HepG2 (cell line): Measurements from ENCODE around the gene UCKL1. TPM values are rescaled to one million over a fixed set of nuclear protein-coding genes. Genes with fewer than 3 reads are reported as not detected.

Experiments
- DNMT3B ChIP-seq: conservative IDR thresholded peaks from 2 replicates; pipeline ENCODE4 v1.6.1; 2016; ENCODE audit warnings: missing biosample characterization, control low read depth
- FOXP1 ChIP-seq, 2 experiments: fragments of 450-650 bp in 1 of 2; IDR thresholded peaks; 2 replicates each; pipeline ENCODE4 v1.6.1; 2017 to 2018; ENCODE audit warnings: antibody characterized with exemption in 1 of 2
- GABPA ChIP-seq, 2 experiments: IDR thresholded peaks; 2 replicates each; pipeline ENCODE4 v1.6.1; 2011 to 2016; ENCODE audit warnings: low read depth in 2 of 2, low read length in 1 of 2, missing biosample characterization in 1 of 2, missing genetic modification characterization in 1 of 2
- HOXA7 ChIP-seq: sonication (generic); formaldehyde crosslinking; IDR thresholded peaks from 2 replicates; pipeline ENCODE4 v1.8.1; 2022; ENCODE audit warnings: mild to moderate bottlenecking, missing genetic modification reagents, moderate library complexity
- IRF2 ChIP-seq: IDR thresholded peaks from 2 replicates; pipeline ENCODE4 v1.6.1; 2018; ENCODE audit warnings: missing genetic modification reagents, missing compliant biosample characterization
- JDP2 ChIP-seq: sonication (generic); formaldehyde crosslinking; IDR thresholded peaks from 2 replicates; pipeline ENCODE4 v1.8.1; 2022; ENCODE audit warnings: missing genetic modification reagents, borderline replicate concordance
- MED8 ChIP-seq: sonication (generic); formaldehyde crosslinking; IDR thresholded peaks from 2 replicates; pipeline ENCODE4 v1.8.1; 2023; ENCODE audit warnings: mild to moderate bottlenecking, missing genetic modification reagents; ENCODE audit not compliant: insufficient replicate concordance
- TGIF2 ChIP-seq: IDR thresholded peaks from 2 replicates; pipeline ENCODE4 v1.6.1; 2016; ENCODE audit warnings: control low read depth, missing compliant biosample characterization
- ZFP36 ChIP-seq: fragments of 150-350 bp; IDR thresholded peaks from 2 replicates; pipeline ENCODE4 v1.6.1; 2018; ENCODE audit warnings: borderline replicate concordance, low read length, low read depth; ENCODE audit not compliant: partially characterized antibody
- ZNF10 ChIP-seq: sonication (generic); formaldehyde crosslinking; IDR thresholded peaks from 2 replicates; pipeline ENCODE4 v1.4.0; 2020; ENCODE audit warnings: mild to moderate bottlenecking, low read depth, missing genetic modification reagents, borderline replicate concordance
- ZNF225 ChIP-seq: sonication (generic); formaldehyde crosslinking; IDR thresholded peaks from 2 replicates; pipeline ENCODE4 v1.4.0; 2020; ENCODE audit warnings: mild to moderate bottlenecking, missing genetic modification reagents
- ZNF256 ChIP-seq: sonication (generic); formaldehyde crosslinking; conservative IDR thresholded peaks from 2 replicates; pipeline ENCODE4 v1.4.0; 2020; ENCODE audit warnings: missing genetic modification reagents
- ZNF296 ChIP-seq: sonication (generic); formaldehyde crosslinking; conservative IDR thresholded peaks from 2 replicates; pipeline ENCODE4 v1.5.0; 2020; ENCODE audit warnings: mild to moderate bottlenecking, missing genetic modification reagents
- ZNF354B ChIP-seq: sonication (generic); formaldehyde crosslinking; IDR thresholded peaks from 2 replicates; pipeline ENCODE4 v1.8.0; 2022; ENCODE audit warnings: mild to moderate bottlenecking, missing genetic modification reagents
- ZNF431 ChIP-seq: sonication (generic); formaldehyde crosslinking; IDR thresholded peaks from 2 replicates; pipeline ENCODE4 v1.9.0; 2022; ENCODE audit warnings: missing genetic modification reagents, low read depth, mild to moderate bottlenecking, borderline replicate concordance
- ZNF547 ChIP-seq: sonication (generic); formaldehyde crosslinking; IDR thresholded peaks from 2 replicates; pipeline ENCODE4 v1.5.1; 2020; ENCODE audit warnings: mild to moderate bottlenecking, missing genetic modification reagents
- ZSCAN29 ChIP-seq: sonication (generic); formaldehyde crosslinking; conservative IDR thresholded peaks from 2 replicates; pipeline ENCODE4 v1.4.0; 2020; ENCODE audit warnings: mild to moderate bottlenecking, missing genetic modification reagents
- polyA plus RNA-seq, 8 experiments: library from polyadenylated mRNA; depleted of rRNA in 3 of 8; stranded (reverse) in 7 of 8; unstranded in 1 of 8; fragments of >200 nt; fragmentation: Illumina TruSeq in 4 of 8; extraction: Trizol in 4 of 8; gene quantifications; 2 replicates each; pipeline versions ENCODE4 v1.2.1 to v1.2.3, GENCODE V29; 2011 to 2016; ENCODE audit warnings: low read depth in 4 of 8, missing spikeins in 1 of 8, mixed read lengths in 1 of 8; ENCODE audit not compliant: insufficient read depth in 1 of 8
- total RNA-seq, 5 experiments: library from RNA; depleted of rRNA; stranded (reverse); fragments of >200 nt; fragmentation: Illumina TruSeq; extraction: Trizol; gene quantifications; 2 replicates each; pipeline ENCODE4 v1.2.3, GENCODE V29; 2016; ENCODE audit warnings: low read depth in 1 of 5
- TF ChIP-seq, protein P1 (sequence below): sonication (generic); formaldehyde crosslinking; IDR thresholded peaks from 2 replicates; pipeline ENCODE4 v1.9.0; 2021; ENCODE audit warnings: missing genetic modification reagents, borderline replicate concordance
- TF ChIP-seq, protein P2 (sequence below): sonication (generic); formaldehyde crosslinking; IDR thresholded peaks from 2 replicates; pipeline ENCODE4 v1.4.0; 2020; ENCODE audit warnings: missing genetic modification reagents
- TF ChIP-seq, protein P3 (sequence below): sonication (generic); formaldehyde crosslinking; IDR thresholded peaks from 2 replicates; pipeline ENCODE4 v1.4.0; 2020; ENCODE audit warnings: missing genetic modification reagents, mild to moderate bottlenecking, borderline replicate concordance
- TF ChIP-seq, protein P4 (sequence below): sonication (generic); formaldehyde crosslinking; IDR thresholded peaks from 2 replicates; pipeline ENCODE4 v1.8.1; 2023; ENCODE audit warnings: mild to moderate bottlenecking, missing genetic modification reagents, borderline replicate concordance
- TF ChIP-seq, protein P5 (sequence below): sonication (generic); IDR thresholded peaks from 2 replicates; pipeline ENCODE4 v1.6.1; 2016; ENCODE audit warnings: low read depth, borderline replicate concordance

Gene UCKL1
- total and polyA plus RNA-seq, 2 of the 13 experiments (the other 11 are each of a cell fraction or from before 2014, with no cell fraction given) = 50.2 to 126 TPM

DNA sequence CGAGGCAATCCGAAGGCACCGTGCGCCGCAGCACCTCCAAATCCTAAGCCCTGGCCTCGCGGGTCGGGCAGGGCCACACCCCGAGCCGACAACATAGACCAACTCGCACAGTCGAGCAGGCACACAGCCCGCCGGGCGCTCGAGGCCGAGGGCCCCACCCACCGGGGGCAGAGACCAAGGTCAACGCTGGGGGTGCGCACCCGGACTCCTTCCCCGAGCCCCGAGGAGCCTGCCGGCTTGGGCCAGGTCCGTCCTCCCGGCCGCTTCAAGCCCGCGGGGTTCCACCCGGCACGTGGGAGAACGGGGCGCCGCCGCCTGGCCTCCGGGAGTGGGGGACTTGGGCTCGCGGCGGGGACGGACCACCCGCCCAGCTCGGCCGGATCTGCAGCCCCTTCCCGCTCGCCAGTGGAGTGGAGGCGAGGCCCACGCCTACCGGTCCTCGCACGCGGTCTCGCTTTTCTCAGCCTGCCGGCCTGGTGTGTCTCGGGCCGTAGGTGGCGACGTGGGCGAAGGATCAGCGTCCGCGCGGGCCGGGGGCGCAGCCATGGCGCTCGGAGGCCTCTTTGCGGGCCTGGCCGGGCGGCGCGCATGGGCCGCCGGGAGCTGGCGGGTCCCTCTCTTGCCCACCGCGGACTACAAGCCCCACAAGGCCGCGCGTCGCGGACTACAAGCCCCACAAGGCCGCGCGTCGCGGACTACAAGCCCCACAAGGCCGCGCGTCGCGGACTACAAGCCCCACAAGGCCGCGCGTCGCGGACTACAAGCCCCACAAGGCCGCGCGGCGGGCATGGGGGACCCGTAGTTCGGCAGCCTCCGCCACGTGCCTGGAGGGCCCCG lies at the start of gene UCKL1 (continued):
- TF ChIP-seq, protein P1, sequence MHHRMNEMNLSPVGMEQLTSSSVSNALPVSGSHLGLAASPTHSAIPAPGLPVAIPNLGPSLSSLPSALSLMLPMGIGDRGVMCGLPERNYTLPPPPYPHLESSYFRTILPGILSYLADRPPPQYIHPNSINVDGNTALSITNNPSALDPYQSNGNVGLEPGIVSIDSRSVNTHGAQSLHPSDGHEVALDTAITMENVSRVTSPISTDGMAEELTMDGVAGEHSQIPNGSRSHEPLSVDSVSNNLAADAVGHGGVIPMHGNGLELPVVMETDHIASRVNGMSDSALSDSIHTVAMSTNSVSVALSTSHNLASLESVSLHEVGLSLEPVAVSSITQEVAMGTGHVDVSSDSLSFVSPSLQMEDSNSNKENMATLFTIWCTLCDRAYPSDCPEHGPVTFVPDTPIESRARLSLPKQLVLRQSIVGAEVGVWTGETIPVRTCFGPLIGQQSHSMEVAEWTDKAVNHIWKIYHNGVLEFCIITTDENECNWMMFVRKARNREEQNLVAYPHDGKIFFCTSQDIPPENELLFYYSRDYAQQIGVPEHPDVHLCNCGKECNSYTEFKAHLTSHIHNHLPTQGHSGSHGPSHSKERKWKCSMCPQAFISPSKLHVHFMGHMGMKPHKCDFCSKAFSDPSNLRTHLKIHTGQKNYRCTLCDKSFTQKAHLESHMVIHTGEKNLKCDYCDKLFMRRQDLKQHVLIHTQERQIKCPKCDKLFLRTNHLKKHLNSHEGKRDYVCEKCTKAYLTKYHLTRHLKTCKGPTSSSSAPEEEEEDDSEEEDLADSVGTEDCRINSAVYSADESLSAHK (CRISPR knock-in tag) = 0 out of 2 replicates have a peak, but pooled peaks have one; percentile 83
- TF ChIP-seq ZNF431 (CRISPR knock-in tag) (peak; percentile 96), ZNF225 (CRISPR knock-in tag) (peak; percentile 99), ZSCAN29 (CRISPR knock-in tag) (peak; percentile 91), FOXP1 (IDR thresholded peaks at IDR 0.05) (no peak), FOXP1 (CRISPR knock-in tag; IDR thresholded peaks at IDR 0.05) (peak; percentile 9; the same call in 1 of the 2 replicates), DNMT3B (CRISPR knock-in tag) (no peak), ZNF10 (CRISPR knock-in tag) (no peak; the same call in 1 of the 2 replicates), ZNF354B (CRISPR knock-in tag) (peak; percentile 96), TGIF2 (peak; percentile 92), GABPA (IDR thresholded peaks at IDR 0.05; ENCODE audit: low read depth, low read length) (no peak), GABPA (CRISPR knock-in tag; IDR thresholded peaks at IDR 0.05; ENCODE audit: low read depth) (peak; percentile 82), ZNF296 (peak; percentile 31), IRF2 (CRISPR knock-in tag) (peak; percentile 98), HOXA7 (CRISPR knock-in tag) (no peak), ZFP36 (no peak), ZNF256 (CRISPR knock-in tag) (peak; percentile 84; the same call in 1 of the 2 replicates), MED8 (CRISPR knock-in tag) (peak; percentile 99), ZNF547 (CRISPR knock-in tag) (peak; percentile 99), JDP2 (no peak; the same call in 1 of the 2 replicates)
- TF ChIP-seq, protein P2, sequence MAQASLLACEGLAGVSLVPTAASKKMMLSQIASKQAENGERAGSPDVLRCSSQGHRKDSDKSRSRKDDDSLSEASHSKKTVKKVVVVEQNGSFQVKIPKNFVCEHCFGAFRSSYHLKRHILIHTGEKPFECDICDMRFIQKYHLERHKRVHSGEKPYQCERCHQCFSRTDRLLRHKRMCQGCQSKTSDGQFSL (CRISPR knock-in tag) = peak; percentile 97
- TF ChIP-seq, protein P3, sequence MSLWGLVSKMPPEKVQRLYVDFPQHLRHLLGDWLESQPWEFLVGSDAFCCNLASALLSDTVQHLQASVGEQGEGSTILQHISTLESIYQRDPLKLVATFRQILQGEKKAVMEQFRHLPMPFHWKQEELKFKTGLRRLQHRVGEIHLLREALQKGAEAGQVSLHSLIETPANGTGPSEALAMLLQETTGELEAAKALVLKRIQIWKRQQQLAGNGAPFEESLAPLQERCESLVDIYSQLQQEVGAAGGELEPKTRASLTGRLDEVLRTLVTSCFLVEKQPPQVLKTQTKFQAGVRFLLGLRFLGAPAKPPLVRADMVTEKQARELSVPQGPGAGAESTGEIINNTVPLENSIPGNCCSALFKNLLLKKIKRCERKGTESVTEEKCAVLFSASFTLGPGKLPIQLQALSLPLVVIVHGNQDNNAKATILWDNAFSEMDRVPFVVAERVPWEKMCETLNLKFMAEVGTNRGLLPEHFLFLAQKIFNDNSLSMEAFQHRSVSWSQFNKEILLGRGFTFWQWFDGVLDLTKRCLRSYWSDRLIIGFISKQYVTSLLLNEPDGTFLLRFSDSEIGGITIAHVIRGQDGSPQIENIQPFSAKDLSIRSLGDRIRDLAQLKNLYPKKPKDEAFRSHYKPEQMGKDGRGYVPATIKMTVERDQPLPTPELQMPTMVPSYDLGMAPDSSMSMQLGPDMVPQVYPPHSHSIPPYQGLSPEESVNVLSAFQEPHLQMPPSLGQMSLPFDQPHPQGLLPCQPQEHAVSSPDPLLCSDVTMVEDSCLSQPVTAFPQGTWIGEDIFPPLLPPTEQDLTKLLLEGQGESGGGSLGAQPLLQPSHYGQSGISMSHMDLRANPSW (CRISPR knock-in tag) = peak; percentile 99; the same call in 1 of the 2 replicates
- TF ChIP-seq, protein P4, sequence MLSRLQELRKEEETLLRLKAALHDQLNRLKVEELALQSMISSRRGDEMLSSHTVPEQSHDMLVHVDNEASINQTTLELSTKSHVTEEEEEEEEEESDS = peak; percentile 94
- TF ChIP-seq, protein P5, sequence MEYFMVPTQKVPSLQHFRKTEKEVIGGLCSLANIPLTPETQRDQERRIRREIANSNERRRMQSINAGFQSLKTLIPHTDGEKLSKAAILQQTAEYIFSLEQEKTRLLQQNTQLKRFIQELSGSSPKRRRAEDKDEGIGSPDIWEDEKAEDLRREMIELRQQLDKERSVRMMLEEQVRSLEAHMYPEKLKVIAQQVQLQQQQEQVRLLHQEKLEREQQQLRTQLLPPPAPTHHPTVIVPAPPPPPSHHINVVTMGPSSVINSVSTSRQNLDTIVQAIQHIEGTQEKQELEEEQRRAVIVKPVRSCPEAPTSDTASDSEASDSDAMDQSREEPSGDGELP = peak; percentile 67; the same call in 1 of the 2 replicates
